ENCODE data around the gene MAP3K19.

DNA sequence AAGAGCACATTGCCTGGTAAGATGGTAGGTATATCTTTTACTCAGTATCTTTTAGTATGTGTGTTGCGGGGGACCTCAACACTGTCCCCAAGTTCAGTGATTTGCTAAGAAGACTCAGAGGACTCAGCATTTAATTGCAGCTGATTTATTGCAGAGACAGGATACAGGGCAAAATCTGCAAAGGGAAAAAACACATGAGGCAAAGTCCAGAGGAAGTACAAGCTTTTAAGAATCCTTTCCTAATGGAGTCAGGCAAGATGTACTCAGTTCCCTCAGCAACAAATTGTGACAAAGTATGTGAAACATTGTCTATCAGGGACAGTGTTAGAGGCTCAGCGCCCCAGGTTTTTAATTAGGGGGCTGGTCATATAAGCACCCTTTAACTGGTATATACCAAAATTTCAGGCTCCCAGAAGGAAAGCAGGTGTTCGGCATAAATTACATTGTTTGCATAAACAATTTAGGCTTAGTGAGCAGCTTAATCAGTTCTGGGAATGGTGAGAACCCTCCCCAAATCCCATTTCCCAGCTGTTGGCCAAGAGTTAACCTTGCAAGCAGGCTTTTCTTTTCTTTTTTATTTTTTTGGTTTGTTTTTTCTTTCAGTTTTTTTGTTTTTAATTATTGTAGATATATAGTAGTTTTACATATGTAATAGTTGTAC, 46.6 kb upstream of the MAP3K19 start:
- TF ChIP-seq POLR2AphosphoS5 (IDR thresholded peaks at IDR 0.05) (no peak), POLR2A (IDR thresholded peaks at IDR 0.05) (no peak)
- TF ChIP-seq, protein P1, sequence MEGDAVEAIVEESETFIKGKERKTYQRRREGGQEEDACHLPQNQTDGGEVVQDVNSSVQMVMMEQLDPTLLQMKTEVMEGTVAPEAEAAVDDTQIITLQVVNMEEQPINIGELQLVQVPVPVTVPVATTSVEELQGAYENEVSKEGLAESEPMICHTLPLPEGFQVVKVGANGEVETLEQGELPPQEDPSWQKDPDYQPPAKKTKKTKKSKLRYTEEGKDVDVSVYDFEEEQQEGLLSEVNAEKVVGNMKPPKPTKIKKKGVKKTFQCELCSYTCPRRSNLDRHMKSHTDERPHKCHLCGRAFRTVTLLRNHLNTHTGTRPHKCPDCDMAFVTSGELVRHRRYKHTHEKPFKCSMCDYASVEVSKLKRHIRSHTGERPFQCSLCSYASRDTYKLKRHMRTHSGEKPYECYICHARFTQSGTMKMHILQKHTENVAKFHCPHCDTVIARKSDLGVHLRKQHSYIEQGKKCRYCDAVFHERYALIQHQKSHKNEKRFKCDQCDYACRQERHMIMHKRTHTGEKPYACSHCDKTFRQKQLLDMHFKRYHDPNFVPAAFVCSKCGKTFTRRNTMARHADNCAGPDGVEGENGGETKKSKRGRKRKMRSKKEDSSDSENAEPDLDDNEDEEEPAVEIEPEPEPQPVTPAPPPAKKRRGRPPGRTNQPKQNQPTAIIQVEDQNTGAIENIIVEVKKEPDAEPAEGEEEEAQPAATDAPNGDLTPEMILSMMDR (IDR thresholded peaks at IDR 0.05), result no peak

Measured in transverse colon (tissue), 4 donors.